Activated gamma-delta T cell (primary cell): ENCODE results near the gene DEPP1.

ENCODE experiments used
- DNase-seq: peaks from one replicate; lab custom pipeline; 2025; lab: John Stamatoyannopoulos, UW

Gene DEPP1

DNA sequence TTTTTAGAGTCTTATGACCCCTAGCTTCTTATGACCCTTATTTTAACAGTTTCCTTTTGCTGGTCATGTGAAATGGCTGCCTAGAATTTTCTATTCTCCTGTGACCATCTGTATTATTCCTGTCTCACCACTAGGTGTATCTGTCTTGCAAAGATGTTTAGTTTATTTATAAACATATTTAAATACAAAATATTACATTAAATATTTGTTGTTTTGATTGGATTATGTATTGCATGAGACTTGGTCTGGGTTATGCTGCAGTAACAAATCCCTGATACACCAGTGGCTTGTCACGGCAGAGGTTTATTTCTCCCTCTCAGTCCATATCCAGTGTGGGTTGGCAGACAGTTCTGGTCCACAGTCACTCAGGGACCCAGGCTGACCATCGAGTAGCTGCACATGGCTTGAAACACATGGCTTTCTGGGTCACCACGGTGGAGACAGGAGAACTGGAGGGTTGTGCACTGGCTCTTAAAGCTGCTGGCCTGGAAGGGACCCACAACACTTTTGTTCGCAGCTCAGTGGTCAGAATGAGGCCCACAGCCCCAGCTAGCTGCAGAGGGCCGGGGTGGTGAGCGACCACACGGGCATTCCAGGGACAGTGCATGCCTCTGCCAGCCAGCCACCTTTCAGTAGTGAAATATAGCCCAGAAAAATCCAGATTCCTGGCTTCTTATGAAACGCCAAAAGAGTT, 11.6 kb downstream of the DEPP1 start:
- DNase-seq: no peak

DNA sequence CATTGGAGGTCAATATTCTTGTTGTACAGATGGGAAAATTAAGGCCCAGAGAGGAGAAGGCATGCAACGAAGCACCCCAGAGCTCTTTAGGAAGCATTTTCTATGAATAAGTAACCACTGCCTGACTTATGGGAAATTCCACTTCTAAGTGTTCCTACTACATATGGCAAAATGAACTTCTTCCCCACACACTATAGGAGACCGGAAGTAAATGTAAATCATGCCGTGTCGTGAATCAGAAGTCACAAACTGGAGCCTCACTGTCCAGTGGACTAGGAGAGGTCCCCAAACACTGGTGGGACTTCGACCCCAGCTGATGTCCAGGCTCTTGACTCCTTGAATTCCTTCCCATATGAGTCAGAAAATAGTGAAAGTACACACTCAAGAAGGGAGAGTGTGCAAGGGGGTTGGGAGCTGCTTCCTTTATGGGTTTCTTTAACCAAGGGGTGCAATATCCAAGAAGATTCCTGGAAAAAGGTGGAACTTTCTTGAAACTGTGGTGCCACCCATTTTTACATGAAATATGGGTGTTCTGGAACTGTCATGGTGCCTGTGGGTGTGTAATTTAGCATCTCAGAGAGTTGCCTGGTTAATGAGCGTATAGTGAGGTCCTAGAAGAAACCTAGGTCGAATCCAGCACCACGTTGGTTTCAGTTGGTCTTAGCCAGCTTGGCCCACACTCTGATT, 12.3 kb downstream of the DEPP1 start:
- DNase-seq: no peak

DNA sequence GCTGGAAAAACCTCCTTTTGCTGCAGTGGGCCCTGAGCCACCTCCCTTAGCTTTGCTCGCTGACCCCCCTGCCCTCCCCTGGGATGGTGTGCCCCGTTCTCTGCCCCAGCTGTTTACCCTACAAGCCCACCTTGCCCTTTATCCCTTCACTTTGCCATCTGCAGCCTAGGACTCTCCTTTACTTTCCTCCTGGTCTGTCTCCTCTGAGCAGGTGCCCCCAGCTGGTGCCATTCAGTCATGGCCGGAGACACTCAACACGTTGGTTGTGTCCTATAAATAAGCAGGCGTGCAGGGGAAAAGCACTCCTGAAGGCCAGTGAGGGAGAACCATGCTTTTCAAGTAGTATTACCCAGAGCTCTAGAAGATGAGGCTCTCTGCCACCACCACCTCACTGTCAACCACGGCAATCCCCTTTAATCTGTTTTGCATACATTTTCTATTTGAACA, 12.9 kb downstream of the DEPP1 start:
- no peak for DNase-seq

DNA sequence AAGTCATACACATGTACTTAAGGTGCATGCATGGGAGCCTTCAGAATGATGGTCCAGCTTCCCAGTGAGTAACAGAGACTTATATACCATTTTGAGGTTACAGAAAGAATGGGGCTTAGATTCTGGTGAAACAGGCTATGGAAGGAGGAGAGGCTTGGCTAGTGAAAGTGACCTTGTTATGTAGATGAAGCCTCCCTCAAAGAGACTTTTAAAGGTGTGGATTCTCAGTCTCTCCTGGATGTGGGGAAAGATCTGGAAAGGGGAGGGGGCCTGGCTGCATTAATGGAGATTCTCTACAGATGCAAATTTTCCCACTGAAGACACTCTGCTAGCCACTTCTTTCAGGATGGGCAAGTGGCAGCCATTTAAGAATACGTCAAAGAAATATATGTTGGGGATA, 13.5 kb downstream of the DEPP1 start:
- DNase-seq: no peak

DNA sequence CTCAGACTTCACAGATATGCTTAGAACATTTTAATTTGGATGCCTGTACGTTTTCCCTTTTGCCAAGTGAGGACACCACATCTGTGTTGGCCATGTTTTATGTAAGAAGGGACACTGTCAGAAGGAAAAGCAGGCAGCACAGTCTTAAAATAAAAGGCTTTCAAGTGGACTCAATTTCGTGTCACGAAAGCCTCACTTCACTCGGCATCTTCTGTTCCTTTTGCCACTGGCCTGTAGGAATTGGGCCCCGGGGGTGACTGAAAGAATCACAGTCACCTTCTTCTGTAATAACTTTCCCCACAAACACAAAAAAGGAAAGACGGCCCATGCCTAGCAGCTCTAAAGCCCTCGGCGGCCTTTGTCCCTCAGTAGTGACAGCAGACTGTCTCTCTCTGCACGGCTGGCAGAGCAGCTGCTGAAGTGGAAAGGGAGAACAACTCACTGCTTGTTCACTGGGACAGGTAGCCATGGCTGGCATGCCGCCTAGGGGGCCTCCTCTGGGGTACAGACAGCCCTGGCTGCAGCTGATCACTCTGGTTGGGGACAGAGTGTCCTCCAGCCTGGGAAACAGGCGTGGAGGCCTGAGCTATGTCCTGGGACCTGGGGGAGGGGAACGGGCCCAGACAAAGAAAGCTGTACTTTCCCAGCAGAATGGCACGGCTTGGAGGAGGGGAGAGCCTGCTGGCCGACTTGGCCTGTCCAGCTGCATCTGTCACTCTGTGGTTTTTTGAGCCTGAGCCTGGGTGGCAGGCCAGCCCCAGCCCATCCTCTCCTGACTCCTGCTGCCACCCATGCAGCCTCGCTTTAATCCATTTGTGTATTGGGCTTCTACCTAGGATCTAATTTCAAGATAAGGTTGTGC, 14.6 kb downstream of the DEPP1 start:
- DNase-seq: no peak

DNA sequence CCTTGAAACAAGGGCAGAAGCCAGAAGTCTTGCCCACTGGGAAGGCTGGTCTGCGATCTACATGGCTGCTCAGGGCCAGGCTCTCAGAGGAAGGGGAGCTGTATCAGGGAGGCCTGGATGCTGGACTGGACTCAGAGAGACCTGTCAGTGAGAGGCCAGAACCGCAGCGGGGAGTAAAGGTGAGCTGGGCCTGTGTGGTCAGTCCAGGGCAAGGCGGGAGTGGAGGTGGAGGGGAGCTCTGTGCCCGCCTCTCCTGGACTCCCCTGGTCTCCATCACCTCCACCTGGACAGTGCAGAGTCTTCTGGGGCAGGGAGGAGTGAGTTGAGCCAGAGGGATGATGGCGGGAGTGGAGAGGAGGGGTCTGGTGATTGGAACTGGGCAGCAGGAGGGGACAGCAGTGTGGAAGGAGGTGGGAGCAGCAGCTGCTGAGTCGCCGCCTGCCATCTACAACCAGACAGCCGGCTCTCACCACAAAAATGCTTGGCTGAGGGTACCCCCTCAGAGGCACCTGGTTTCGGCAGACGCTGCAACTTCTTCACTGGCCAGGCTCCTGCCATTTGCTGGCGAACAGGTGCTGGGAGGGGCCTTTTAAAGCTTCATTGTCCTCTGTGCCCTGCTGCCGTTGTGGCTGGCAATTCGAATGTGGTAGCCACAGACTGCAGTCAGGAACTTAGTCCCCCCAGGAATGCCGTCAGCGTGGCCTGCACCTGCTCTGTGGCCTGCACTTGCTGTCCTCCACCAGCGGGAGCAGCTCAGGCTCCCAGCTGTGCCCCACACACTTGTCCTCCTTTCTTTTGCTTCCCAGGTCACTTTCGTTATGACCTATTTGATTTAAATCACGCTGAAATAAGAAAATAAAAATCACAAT, 15.5 kb downstream of the DEPP1 start:
- DNase-seq: no peak

DNA sequence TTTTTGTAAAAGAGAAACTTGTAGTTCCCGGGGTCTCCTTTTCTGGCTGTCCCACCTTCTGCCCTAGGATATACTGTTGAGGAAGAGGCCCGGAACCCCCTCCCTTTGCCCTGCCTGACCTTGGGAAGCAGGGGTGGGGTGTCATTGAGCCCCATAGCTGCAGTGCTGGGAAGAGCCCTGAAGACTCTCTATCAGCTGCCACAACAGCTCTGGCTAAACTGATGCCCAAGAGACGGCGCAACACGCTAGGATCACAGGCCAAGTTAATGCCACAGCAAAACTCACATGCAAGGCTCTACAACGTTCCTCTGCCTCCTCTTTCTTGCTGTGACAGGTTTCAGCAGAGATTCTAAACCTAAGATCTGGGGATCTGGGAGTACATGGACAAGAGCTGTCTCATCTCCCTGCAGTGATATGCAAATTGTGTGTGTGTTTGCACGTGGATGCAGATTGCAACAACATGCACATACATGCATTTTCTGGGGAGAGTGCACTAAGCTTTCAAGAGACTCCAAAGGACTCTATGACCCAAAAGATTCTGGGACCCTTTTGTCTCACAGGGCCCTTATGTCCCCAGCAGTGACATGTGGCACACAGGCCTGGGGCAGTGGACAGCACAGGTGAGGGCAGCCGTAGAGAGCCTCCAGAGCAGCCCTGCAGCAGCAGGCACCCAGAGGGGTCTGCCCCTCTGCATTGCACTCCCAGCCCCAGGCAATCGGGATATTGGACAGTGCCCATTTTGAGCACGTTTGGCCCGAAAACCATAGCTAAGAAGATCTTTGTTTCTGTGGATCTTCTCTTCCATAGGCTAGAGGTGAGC, 16.5 kb downstream of the DEPP1 start:
- no peak for DNase-seq

DNA sequence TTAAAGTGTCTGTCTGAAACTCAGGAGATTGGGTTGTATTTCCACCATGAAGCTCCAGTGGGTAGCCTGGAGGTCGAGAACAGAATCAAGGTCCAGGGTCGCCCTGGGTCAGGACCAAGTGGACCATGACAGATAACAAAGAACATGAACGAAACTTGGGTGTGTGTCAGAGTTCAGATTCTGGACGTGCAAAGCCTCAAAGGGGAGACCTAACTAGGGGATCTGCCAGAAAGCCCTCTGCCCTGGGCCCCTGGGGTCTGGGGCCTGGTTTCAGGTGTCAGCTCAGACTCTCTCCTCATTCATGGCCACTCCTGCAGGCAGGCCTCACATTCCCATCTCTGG, 17.4 kb downstream of the DEPP1 start:
- no peak for DNase-seq

DNA sequence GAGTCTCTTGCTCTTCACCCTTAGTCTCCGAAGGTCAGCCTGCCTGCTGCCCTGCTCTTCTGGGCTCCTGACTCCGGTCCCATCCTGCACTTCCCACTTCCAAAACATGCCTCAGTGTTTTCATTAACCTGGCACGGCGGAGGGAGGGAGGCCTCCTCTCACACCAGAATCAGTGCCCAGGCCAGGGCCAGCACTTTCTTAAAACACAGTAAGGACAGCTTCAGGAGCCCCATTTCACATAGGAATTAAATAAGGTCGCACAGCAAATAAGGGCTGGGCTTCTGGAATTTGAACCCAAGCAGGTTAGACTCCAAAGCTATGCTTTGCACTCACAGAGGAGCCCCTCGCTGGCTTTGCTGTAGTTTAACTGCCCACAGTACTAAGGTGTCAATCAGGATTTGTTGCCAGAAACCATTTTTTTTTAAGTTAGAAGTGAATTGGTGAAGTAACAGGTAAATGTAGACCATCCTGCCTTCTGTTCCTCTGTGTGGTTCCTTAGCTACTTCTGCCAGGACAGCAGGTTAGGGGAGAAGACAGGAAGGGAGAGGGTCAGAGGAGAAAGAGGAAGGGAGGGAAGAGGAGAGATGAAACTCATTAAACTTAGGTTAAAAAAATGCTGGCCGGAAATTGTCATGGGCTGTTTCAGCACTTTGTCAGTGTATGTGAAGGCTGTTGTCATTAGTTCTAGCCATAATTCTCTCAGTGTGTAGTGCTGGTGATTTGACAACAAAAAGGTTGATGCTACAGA, 18.0 kb downstream of the DEPP1 start:
- DNase-seq: no peak

DNA sequence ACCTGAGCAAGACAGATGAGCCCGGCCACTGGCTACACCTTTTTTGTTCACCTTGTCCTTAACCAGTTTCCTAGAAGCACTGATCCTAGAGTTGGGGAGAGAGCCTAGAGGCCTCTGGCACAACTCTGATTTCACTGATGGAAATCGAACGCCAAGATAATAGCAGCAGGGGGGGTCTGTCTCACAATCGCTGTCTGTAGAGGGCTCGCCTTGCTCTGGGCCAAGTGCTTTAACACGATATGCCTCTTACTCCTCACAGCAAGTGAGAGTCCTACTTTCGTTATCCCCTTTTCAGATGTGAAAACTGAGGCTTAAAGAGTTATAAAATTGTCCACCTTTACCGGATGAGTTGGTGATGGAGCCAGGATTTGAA, 18.5 kb downstream of the DEPP1 start:
- DNase-seq: no peak

DNA sequence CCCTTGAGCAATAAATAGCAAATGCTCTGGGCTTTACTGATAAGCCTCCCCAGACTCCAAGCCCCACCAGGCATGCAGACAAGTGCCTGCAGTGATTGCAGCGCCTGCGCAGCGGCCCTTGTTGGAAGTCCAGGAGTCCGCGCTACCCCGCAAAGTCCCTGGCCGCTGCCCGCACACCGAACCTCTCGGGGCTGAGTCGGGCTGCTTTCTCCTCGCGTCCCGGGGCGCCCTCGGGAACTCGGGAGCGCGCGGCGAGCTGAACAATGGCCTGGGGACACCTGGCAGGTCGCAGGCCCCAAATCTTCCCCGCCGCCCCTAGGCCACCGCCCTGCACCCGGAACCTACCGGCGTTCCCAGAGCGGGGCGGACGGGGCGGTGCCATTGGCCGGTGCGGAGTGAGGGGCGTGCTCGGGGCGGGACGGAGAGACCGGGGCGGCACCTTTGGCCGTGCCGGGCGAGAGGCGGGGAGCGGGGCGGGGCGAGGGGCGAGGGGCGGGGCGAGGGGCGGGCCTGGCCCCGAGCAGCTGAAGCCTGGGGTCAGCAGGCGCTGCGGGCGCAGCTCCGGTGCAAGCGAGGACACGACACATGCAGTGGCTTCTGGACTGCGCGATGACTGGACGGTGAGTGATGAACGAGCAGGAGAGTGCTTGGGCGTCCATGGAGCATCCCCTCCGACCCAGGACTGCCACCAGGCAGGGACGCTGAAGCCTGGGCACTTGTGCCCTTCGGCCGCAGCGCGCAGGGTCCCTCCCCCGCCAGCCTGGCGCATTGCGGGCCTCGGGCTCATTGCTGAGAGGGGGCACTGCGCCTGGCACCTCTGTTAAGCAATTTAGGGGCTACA, 19.1 kb downstream of the DEPP1 start, which contains the start of gene RASSF4:
Gene RASSF4 (plus strand): TSS at position 556 of the 841 bp plus-strand sequence. CDS start 10,401 bp downstream, outside the sequence.
- DNase-seq: peak; percentile 86

DNA sequence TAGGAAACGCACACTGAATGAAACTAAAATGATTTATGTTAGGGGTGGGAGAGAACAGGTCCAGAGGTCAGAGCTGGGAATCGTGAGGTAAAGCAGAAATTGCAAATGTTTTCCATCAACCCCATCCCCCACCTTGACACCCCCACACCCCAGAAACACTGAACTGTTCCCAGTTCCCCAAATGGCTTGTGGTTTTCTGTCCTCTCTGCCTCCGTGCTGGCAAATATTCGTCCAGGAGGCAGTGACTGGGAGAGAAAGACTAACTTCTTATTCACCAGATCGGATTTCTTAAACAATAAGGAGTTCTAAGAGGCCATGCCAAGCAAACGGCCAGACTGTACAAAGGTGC, 19.7 kb downstream of the DEPP1 start:
- no peak for DNase-seq

DNA sequence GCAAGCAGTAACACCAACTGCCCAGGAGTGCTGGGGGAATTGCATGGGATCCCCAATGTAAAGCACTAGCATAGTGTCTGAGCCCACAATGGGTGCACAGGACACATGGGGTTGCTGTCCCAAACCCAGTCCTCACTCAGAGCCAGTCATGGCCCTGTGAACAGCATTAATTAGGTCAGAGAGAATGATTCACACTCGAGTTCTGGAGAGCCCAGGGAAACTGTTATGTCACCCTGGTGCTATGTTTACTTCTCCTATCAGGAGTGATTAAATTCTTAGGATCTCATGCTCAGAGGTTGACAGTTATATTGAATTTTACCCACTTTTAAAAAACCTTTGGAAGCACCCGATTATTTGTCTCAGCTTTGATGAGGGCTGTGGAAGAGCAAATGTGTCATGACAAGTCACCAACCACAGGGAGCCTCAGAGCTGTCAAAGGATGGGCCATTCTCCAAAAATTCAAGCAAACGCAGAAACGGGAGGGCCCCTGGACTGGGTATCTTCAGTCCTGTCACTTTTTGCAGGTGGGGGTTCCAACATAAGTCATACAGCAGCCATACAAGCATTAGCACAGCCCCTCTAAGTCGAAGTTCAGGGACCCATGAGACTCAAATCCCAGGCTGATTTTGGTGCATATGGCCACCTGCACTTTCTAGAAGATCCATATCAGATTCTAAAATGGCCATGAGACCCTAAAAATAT, 20.3 kb downstream of the DEPP1 start:
- no peak for DNase-seq

DNA sequence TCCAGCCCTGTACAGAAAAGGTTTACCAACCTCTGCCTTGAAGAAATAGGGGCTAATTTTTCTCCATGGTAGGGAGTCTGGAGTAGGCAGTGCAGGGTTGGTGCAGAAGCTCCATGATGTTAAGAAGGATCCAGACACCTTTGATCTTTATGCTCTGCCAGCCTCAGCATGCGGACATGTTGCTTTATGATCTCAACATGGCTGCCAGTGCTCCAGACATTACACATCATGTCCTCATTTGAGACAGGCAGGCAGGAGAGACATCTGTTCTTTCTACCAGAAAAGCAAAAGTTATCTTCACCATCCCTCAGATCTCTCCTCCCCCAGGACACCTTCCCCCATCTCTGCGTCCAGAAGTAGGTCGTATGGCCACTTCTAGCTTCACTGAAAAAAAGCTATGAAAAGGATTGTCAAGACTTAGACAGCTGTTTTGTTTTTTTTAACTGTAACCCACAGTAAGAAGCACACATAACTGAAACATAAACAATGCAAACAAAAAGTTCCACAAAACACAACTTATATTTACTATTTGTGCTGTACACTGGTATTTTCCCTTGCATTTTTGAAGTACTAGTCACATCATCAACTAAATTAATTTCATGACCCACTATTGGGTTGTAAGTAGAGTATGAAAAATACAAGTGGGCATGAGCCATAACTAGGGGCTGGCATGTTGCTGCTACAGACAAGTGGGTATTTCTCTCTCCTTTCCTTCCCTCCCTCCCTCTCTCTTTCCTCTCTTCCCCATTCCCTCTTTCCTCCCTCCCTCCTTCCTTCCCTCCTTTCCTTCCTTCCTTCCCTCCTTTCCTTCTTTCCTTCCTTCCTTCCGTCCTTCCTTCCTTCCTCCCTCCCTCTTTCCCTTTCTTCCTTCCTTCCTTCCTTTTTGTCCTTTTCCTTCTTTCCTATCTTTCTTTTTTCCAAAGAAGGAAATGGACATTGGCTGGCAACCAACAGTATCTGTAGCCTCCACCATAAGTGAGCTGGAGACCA, 21.6 kb downstream of the DEPP1 start:
- no peak for DNase-seq

DNA sequence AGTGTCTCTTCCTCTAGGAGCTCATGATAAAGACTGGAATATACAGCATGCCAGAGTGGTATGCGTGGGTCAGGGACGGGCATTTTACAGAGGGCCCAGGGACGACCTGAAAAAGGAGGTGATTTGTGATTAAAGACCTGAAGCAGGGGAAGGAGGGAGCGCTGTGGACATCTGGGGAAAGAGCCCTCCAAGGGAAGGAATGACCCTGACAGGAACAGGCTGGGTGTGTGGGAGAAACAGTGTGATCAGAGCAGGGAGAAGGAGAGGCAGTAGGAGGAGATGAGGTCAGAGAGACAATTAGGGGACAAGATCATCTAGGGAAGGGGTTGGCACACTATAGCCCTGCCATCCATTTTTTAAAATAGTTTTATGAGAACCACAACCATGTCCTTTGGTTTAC, 22.4 kb downstream of the DEPP1 start:
- DNase-seq: no peak

DNA sequence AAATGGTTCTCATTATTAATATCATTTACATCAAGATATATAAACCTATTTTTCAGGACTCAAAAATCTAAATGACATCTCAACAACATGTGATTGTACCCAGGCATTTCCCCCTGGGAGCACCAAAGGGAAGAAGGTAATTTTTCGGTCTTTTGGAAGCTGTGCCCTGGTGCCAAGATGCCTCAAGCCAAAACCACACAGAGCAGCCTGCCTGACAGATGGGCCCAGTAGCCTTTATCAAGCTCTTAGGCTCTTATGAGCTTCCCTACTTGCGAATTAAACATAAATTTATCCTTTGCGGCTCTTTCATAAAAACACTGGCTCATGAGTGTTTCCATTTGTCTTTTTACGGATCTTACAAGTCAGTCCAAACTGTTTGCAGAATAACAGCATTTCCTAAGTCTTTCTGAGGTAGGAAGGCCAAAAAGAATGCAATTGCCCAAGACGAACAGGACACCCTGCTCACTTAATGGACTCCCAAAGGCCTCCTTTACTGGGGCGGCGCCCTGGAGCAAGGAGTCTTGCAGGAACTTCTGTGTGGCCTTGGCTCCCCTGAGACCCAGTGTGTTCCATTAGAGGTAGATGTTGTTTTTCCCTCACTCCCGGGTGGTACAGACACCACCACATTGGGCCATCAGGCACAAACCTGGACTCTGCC, 23.1 kb downstream of the DEPP1 start:
- DNase-seq: no peak

DNA sequence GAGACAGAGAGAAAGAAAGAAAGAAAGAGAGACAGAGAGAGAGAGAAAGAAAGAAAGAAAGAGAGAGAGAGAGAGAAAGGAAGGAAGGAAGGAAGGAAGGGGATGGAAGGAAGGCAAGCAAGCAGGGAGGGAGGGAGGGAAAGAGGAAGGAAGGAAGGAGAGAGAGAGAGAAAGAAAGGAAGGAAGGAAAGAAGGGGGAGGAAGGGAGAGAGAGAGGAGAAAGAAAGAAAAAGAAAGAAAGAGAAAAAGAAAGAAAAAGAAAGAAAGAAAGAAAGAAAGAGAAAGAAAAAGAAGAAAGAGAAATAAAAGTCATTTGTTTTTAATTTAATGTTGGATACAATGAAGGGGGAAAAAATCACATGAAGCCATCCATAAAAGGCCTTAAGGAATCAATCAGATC, 23.6 kb downstream of the DEPP1 start:
- no peak for DNase-seq
